ENCODE measurements around the gene CYP27B1. TPM values are rescaled to one million over a fixed set of nuclear protein-coding genes. Genes with fewer than 3 reads are reported as not detected.
"Not testable (repeated sequence)": the region's sequence is repeated elsewhere in the genome, so short reads cannot be mapped to it uniquely, and the experiment has no call there.

The CYP27B1 gene
- total RNA-seq, 1 donor from 2014 or later, result under 0.01 TPM

DNA sequence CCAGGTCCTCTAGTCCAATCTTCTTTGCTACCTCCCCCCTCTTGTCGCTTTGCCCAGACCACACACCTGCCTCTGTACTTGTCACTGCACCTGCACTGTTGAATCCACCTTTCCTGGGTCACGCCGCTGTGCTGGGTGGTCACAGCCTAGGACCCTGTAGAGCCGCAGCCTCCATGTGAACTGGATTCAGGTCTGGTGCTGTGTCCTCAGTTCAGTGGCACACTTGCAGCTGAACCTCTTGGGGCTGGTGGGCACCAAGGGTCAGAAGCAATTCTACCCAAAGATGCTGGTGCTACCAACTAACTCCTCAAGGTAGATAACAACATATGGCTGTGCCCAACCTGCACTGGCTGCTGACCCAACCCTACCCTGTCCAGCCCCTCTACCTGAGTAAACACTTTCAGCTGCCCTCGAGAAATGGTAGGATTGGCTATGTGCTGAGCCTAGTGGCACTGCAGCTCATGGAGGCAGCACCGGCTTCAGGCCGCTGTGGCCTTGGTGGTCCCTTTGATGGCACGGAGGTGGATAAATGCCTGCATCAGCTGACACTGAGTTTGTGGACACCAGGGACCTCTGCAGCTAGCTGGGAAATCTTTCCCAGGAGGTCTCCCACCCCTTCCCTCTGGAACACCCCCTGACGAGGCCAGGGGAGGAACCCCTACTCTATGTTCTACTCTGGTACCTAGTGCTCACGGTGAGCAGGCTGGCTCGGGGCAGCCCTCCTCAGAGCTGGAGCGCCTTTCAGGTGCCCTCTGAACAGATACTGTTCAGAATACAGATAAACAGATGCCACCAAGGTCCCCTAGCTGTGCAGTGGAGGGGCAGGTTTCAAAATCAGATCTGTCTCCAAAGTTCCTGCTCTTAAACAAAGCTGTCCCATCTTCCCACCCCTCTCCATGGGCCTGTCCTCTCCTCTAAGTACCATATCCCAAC lies 42.6 kb downstream of the CYP27B1 start:
- no peak overlapping the region for H3K4me3 ChIP-seq (ENCODE audit: low read length in 3 of 3)
- H3K9ac ChIP-seq (ENCODE audit: low read depth in 1 of 3, low read length in 3 of 3), result no peak overlapping the region
- H3K27me3 ChIP-seq (ENCODE audit: control insufficient read depth in 3 of 3, insufficient read depth in 3 of 3, low read length in 3 of 3), result peaks cover 15 to 45% (median 43%) of the 10 kb centered on the region in 3 donors
- H3K4me1 ChIP-seq (ENCODE audit: control insufficient read depth in 3 of 3, insufficient read depth in 3 of 3, low read length in 3 of 3), result peaks cover 15 to 19% (median 18%) of the 10 kb centered on the region in 3 donors
- H3K27ac ChIP-seq (ENCODE audit: low read depth, low read length), result no peak overlapping the region
- no peaks in the 10 kb centered on the region for H3K9me3 ChIP-seq (ENCODE audit: control insufficient read depth in 3 of 3, low read length in 3 of 3)
- H3K36me3 ChIP-seq (ENCODE audit: control insufficient read depth in 3 of 3, insufficient read depth in 3 of 3, low read length in 3 of 3), result peaks cover 19 to 23% (median 21%) of the 10 kb centered on the region in 3 donors

DNA sequence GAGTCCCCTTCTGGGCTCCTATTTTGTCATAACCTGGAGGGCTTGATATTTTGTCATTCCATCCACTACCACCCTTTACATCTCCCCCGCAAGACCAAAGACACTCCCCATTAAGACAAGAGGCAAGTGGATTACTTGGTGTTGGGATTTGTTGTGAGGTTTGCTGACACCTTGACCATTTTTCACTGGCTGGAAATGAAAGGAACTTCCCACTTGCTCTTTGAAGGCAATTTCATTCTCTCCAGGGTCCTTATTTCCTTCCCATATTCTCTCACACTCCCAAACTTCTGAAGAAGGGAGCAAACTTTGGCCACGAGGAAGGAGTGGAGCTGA lies 43.3 kb downstream of the CYP27B1 start:
- Histone ChIP-seq H3K27ac (ENCODE audit: low read depth, low read length) (no peak overlapping the region), H3K4me3 (ENCODE audit: low read length in 3 of 3) (no peak overlapping the region), H3K9ac (ENCODE audit: low read depth in 1 of 3, low read length in 3 of 3) (no peak overlapping the region), H3K9me3 (ENCODE audit: control insufficient read depth in 3 of 3, low read length in 3 of 3) (no peaks in the 10 kb centered on the region), H3K27me3 (ENCODE audit: control insufficient read depth in 3 of 3, insufficient read depth in 3 of 3, low read length in 3 of 3) (peaks cover 15 to 44% (median 43%) of the 10 kb centered on the region in 3 donors), H3K36me3 (ENCODE audit: control insufficient read depth in 3 of 3, insufficient read depth in 3 of 3, low read length in 3 of 3) (peaks cover 26 to 29% (median 27%) of the 10 kb centered on the region in 3 donors), H3K4me1 (ENCODE audit: control insufficient read depth in 3 of 3, insufficient read depth in 3 of 3, low read length in 3 of 3) (peaks cover 15 to 19% (median 18%) of the 10 kb centered on the region in 3 donors)

DNA sequence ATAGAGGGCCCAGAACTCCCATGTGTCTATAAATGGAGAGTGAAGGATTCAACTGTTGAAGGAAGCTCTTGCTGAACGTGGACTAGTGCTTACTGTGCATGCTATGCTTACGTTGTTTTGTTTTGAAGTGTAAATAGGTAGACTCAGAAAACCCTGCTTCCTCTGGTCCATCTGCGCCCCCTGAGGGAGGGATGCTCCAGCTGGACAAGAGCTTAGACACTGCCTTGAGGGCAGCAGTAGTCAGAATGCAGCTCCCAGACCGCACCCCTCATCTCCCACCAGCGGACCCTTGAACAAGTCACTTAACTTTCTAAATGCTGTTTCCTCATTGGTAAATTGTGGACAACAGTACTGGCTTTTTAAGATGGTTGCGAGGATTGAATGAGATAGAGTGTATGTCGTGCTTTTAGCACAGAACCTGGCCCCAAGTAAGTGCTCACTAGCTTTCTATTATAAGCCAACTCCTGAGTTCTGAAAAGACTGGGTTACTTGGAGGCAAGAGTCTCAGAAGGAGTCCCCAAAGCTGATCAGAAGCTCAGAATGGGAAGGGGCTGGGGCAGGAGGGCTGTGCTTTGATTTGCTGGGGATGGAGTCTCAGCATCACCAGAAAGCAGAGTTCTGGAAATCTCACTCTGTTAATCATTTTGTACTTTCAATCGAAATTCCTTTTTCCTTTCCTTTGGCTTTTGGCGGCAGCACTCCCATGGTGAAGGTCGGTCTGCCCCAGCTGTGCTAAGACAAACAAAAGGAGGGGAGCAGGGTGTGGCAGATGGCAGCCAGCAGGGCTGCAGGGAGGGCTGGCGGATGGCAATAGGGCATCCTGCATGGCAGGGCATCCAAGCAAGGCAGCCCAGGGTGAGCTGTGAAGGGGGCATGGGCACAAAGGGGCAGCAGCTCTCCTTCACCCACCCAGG lies 43.9 kb downstream of the CYP27B1 start:
- Histone ChIP-seq H3K9me3 (ENCODE audit: control insufficient read depth in 3 of 3, low read length in 3 of 3) (no peaks in the 10 kb centered on the region), H3K4me1 (ENCODE audit: control insufficient read depth in 3 of 3, insufficient read depth in 3 of 3, low read length in 3 of 3) (peaks cover 15 to 19% (median 18%) of the 10 kb centered on the region in 3 donors), H3K27me3 (ENCODE audit: control insufficient read depth in 3 of 3, insufficient read depth in 3 of 3, low read length in 3 of 3) (peaks cover 15 to 39% (median 39%) of the 10 kb centered on the region in 3 donors), H3K4me3 (ENCODE audit: low read length in 3 of 3) (no peak overlapping the region), H3K27ac (ENCODE audit: low read depth, low read length) (no peak overlapping the region), H3K9ac (ENCODE audit: low read depth in 1 of 3, low read length in 3 of 3) (no peak overlapping the region), H3K36me3 (ENCODE audit: control insufficient read depth in 3 of 3, insufficient read depth in 3 of 3, low read length in 3 of 3) (peaks cover 32 to 36% (median 33%) of the 10 kb centered on the region in 3 donors)

- Histone ChIP-seq H3K36me3 (ENCODE audit: control insufficient read depth in 3 of 3, insufficient read depth in 3 of 3, low read length in 3 of 3) (peaks cover 37 to 41% (median 38%) of the 10 kb centered on the region in 3 donors), H3K4me1 (ENCODE audit: control insufficient read depth in 3 of 3, insufficient read depth in 3 of 3, low read length in 3 of 3) (peaks cover 9 to 12% (median 10%) of the 10 kb centered on the region in 3 donors), H3K27me3 (ENCODE audit: control insufficient read depth in 3 of 3, insufficient read depth in 3 of 3, low read length in 3 of 3) (peaks cover 8 to 30% (median 29%) of the 10 kb centered on the region in 3 donors)
- not testable (repeated sequence) for H3K9me3 ChIP-seq (ENCODE audit: control insufficient read depth in 3 of 3, low read length in 3 of 3); H3K9ac ChIP-seq (ENCODE audit: low read depth in 1 of 3, low read length in 3 of 3); H3K4me3 ChIP-seq (ENCODE audit: low read length in 3 of 3); H3K27ac ChIP-seq (ENCODE audit: low read depth, low read length)
Measured at GRCh38 chr12:57721846-57722608, 44.9 kb downstream of the CYP27B1 start.

DNA sequence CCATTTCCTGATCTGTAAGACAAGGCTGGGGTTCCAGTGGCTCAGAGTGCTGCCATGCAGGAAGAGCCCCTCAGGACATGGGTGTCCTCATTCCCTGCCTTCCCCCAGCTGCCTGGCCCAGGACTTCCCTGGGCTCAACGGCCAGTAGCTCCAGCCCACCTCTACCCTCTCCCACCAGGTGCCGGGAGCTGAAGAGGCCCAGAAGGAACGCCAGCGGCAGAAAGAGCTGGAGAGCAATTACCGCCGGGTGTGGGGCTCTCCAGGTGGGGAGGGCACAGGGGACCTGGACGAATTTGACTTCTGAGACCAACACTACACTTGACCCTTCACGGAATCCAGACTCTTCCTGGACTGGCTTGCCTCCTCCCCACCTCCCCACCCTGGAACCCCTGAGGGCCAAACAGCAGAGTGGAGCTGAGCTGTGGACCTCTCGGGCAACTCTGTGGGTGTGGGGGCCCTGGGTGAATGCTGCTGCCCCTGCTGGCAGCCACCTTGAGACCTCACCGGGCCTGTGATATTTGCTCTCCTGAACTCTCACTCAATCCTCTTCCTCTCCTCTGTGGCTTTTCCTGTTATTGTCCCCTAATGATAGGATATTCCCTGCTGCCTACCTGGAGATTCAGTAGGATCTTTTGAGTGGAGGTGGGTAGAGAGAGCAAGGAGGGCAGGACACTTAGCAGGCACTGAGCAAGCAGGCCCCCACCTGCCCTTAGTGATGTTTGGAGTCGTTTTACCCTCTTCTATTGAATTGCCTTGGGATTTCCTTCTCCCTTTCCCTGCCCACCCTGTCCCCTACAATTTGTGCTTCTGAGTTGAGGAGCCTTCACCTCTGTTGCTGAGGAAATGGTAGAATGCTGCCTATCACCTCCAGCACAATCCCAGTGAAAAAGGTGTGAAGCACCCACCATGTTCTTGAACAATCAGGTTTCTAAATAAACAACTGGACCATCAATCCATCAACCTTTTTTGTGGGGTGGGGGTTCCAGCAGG lies 46.0 kb downstream of the CYP27B1 start:
- peaks cover 49 to 52% (median 49%) of the 10 kb centered on the region in 3 donors for H3K36me3 ChIP-seq (ENCODE audit: control insufficient read depth in 3 of 3, insufficient read depth in 3 of 3, low read length in 3 of 3)
- H3K4me1 ChIP-seq (ENCODE audit: control insufficient read depth in 3 of 3, insufficient read depth in 3 of 3, low read length in 3 of 3), result peaks cover 1 to 2% (median 2%) of the 10 kb centered on the region in 3 donors
- H3K27me3 ChIP-seq (ENCODE audit: control insufficient read depth in 3 of 3, insufficient read depth in 3 of 3, low read length in 3 of 3), result peaks cover 5 to 19% (median 18%) of the 10 kb centered on the region in 3 donors
- H3K9ac ChIP-seq (ENCODE audit: low read depth in 1 of 3, low read length in 3 of 3), result no peak overlapping the region
- no peak overlapping the region for H3K27ac ChIP-seq (ENCODE audit: low read depth, low read length)
- no peak overlapping the region for H3K4me3 ChIP-seq (ENCODE audit: low read length in 3 of 3)
- no peaks in the 10 kb centered on the region for H3K9me3 ChIP-seq (ENCODE audit: control insufficient read depth in 3 of 3, low read length in 3 of 3)

DNA sequence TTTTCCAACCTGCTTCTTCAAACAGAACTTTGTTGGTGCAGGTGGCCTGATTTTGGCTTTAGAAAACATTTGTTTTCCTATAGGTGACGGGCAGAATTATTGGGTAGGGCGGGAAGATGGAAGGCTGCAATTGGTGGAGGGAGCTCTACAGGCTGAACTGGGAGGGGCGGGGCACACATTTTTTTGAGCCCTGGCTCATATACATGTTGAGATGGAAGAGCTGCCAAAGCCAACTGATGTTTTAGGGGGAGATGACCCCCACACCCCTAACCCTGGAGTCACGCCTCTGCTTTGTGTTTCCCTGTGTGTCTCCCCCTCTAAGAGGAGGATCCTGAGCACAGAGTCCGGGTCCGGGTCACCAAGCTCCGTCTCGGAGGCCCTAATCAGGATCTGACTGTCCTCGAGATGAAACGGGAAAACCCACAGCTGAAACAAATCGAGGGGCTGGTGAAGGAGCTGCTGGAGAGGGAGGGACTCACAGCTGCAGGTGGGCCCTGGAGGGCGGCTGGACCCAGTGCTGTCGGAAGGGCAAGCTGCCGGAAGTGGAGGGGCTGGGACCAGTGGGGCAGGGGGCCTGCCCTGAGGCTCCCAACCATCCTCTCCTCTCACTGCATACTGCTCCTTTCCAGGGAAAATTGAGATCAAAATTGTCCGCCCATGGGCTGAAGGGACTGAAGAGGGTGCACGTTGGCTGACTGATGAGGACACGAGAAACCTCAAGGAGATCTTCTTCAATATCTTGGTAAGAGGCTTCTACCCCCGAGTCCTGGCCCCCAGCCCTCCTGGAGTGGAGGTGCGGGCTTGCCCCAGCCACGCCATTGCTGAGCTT lies 46.9 kb downstream of the CYP27B1 start:
- no peak overlapping the region for H3K9ac ChIP-seq (ENCODE audit: low read depth in 1 of 3, low read length in 3 of 3)
- peaks cover 0 to 15% (median 11%) of the 10 kb centered on the region in 3 donors for H3K27me3 ChIP-seq (ENCODE audit: control insufficient read depth in 3 of 3, insufficient read depth in 3 of 3, low read length in 3 of 3)
- H3K9me3 ChIP-seq (ENCODE audit: control insufficient read depth in 3 of 3, low read length in 3 of 3), result no peaks in the 10 kb centered on the region
- H3K36me3 ChIP-seq (ENCODE audit: control insufficient read depth in 3 of 3, insufficient read depth in 3 of 3, low read length in 3 of 3), result peaks cover 51 to 58% (median 51%) of the 10 kb centered on the region in 3 donors
- H3K4me3 ChIP-seq (ENCODE audit: low read length in 3 of 3), result no peak overlapping the region
- no peak overlapping the region for H3K27ac ChIP-seq (ENCODE audit: low read depth, low read length)
- H3K4me1 ChIP-seq (ENCODE audit: control insufficient read depth in 3 of 3, insufficient read depth in 3 of 3, low read length in 3 of 3), result no peaks in the 10 kb centered on the region

- no peaks in the 10 kb centered on the region for H3K4me1 ChIP-seq (ENCODE audit: control insufficient read depth in 3 of 3, insufficient read depth in 3 of 3, low read length in 3 of 3)
- H3K4me3 ChIP-seq (ENCODE audit: low read length in 3 of 3), result no peak overlapping the region
- H3K9ac ChIP-seq (ENCODE audit: low read depth in 1 of 3, low read length in 3 of 3), result no peak overlapping the region
- peaks cover 0 to 3% (median 1%) of the 10 kb centered on the region in 3 donors for H3K27me3 ChIP-seq (ENCODE audit: control insufficient read depth in 3 of 3, insufficient read depth in 3 of 3, low read length in 3 of 3)
- no peak overlapping the region for H3K27ac ChIP-seq (ENCODE audit: low read depth, low read length)
- peaks cover 51 to 58% (median 53%) of the 10 kb centered on the region in 3 donors for H3K36me3 ChIP-seq (ENCODE audit: control insufficient read depth in 3 of 3, insufficient read depth in 3 of 3, low read length in 3 of 3)
- no peaks in the 10 kb centered on the region for H3K9me3 ChIP-seq (ENCODE audit: control insufficient read depth in 3 of 3, low read length in 3 of 3)
Measured at GRCh38 chr12:57718641-57719528, 48.0 kb downstream of the CYP27B1 start.
